KOPT-K1 (cell line): ENCODE measurements around the gene NUP133.
"Not testable (repeated sequence)": the region's sequence is repeated elsewhere in the genome, so short reads cannot be mapped to it uniquely, and the experiment has no call there.

ENCODE experiments used
- H3K27ac ChIP-seq: fragments of 200-600 bp; sonication (generic); 2 replicates; pipeline ENCODE4 v1.5.1; 2016; ENCODE audit warnings: antibody characterized with exemption, mild to moderate bottlenecking, low read depth, low read length; ENCODE audit not compliant: poor library complexity, severe bottlenecking
- H3K36me3 ChIP-seq: fragments of 200-600 bp; sonication (generic); 2 replicates; pipeline ENCODE4 v1.5.1; 2017; ENCODE audit warnings: antibody characterized with exemption, mild to moderate bottlenecking, low read length, moderate library complexity; ENCODE audit not compliant: insufficient read depth
- H3K9me3 ChIP-seq: fragments of 200-600 bp; sonication (generic); 2 replicates; pipeline ENCODE4 v1.5.1; 2017; ENCODE audit warnings: antibody characterized with exemption, low read length, mild to moderate bottlenecking; ENCODE audit not compliant: insufficient read depth, poor library complexity, severe bottlenecking

Gene NUP133

GRCh38 chr1:229428256-229428655 lies 79.9 kb downstream of the NUP133 start:
- peaks cover 8% of the 10 kb centered on the region for H3K9me3 ChIP-seq
- no peaks in the 10 kb centered on the region for H3K36me3 ChIP-seq
- H3K27ac ChIP-seq = no peak overlapping the region

DNA sequence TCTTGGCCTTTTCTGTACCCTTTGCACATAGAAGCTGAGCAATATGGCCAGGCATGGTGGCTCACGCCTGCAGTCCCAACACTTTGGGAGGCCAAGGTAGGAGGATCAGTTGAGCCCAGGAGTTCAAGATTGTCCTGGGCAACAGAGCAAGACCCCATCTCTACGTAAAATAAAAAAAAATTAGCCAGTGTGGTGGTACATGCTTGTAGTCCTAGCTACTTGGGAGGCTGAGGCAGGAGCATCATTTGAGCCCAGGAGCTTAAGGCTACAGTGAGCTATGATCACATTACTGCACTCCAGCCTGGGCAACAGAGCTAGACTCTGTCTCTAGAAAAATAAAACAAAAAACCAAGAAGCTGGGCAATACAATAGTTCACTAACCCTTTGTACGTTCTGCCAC lies 80.6 kb downstream of the NUP133 start:
- Histone ChIP-seq H3K9me3 (peaks cover 8% of the 10 kb centered on the region), H3K27ac (no peak overlapping the region)

GRCh38 chr1:229425564-229426159 lies 82.5 kb downstream of the NUP133 start:
- Histone ChIP-seq H3K9me3 (peaks cover 8% of the 10 kb centered on the region), H3K36me3 (no peaks in the 10 kb centered on the region), H3K27ac (no peak overlapping the region)

More for the DNA sequence above, 80.6 kb downstream of the NUP133 start:
- H3K36me3 ChIP-seq = no peaks in the 10 kb centered on the region

- Histone ChIP-seq H3K27ac (no peak overlapping the region), H3K36me3 (no peaks in the 10 kb centered on the region), H3K9me3 (peaks cover 8% of the 10 kb centered on the region)
These were observed 87.4 kb downstream of the NUP133 start for GRCh38 chr1:229420765-229421164.

DNA sequence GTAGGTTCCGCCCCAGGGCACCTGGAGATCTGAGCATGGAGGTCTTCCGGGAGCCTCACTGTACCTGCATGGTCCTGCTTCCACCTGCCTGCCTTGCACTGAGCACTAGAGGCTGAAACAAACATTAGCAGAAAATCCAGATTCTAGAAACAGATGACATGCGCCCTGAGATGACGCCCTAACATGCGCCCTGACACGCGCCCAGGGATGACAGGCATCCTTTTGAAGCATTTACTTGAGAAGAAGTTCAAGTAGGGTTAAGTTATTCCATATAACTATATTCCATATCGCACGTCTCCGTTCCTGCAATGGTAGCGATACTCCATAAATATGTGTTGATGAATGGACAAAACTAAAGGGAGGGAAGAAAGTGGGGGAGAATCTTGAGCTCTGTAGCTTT lies 87.9 kb downstream of the NUP133 start:
- Histone ChIP-seq H3K36me3 (no peaks in the 10 kb centered on the region), H3K9me3 (peaks cover 8% of the 10 kb centered on the region), H3K27ac (no peak overlapping the region)

DNA sequence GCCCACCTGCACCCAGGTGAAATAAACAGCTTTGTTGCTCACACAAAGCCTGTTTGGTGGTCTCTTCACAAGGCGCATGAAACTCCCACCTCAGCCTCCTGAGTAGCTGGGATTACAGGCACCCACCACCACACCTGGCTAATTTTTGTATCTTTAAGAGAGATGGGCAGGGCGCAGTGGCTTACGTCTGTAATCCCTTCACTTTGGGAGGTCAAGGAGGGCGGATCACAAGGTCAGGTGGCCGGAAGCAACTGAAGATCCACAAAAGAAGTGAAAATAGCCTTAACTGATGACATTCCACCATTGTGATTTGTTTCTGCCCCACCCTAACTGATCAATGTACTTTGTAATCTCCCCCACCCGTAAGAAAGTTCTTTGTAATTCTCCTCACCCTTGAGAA lies 89.6 kb downstream of the NUP133 start:
- H3K9me3 ChIP-seq, H3K27ac ChIP-seq, H3K36me3 ChIP-seq: not testable (repeated sequence)

DNA sequence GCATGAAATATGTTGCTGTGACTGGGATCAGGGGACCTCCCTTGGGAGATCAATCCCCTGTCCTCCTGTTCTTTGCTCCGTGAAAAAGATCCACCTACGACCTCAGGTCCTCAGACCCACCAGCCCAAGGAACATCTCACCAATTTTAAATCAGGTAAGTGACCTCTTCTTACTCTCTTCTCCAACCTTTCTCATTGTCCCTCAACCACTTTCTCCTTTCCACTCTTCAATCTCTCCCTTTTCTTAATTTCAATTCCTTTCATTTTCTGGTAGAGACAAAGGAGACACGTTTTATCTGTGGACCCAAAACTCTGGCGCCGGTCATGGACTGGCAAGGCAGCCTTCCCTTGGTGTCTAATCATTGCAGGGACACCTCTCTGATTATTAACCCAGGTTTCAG lies 95.3 kb downstream of the NUP133 start:
- not testable (repeated sequence) for H3K27ac ChIP-seq, H3K9me3 ChIP-seq, H3K36me3 ChIP-seq

DNA sequence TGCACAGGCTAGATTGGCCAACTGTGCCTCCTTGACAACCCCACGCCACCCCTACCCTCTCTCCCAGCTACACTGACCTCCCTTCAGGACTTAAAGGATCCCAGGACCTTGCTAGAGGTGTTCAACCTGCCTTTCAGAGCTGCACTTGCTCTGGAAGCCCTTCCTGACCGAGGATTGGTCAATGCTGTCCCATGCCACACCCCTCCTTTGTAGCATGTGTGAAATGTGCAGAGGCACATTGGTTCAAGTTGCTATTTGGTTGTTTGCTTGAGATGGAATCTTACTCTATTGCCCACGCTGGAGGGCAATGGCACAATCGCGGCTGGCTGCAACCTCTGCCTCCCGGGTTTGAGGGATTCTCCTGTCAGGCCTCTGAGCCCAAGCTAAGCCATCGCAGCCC lies 96.1 kb downstream of the NUP133 start:
- Histone ChIP-seq H3K27ac (no peak overlapping the region), H3K36me3 (no peaks in the 10 kb centered on the region), H3K9me3 (no peaks in the 10 kb centered on the region)

- H3K9me3 ChIP-seq = no peaks in the 10 kb centered on the region
- H3K36me3 ChIP-seq = no peaks in the 10 kb centered on the region
- no peak overlapping the region for H3K27ac ChIP-seq
These were observed 96.6 kb downstream of the NUP133 start for GRCh38 chr1:229411434-229412055.

GRCh38 chr1:229410692-229411433 lies 97.3 kb downstream of the NUP133 start:
- H3K36me3 ChIP-seq = no peaks in the 10 kb centered on the region

DNA sequence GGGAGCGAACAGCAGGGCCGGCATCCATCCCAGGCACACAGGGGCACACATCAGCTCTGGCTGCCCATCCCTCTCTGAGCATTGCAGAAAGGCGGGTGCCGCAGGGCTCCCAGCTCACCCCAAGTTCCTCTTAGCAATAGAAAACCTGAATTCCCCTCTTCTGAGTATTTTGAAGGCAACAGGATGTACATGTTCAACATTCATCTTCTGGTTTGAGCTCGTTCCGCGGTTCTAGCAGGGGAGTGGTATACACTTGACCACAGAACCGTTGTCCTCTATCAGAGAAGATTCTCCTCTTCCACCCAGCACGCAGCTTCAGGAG lies 97.8 kb downstream of the NUP133 start:
- no peaks in the 10 kb centered on the region for H3K9me3 ChIP-seq
- H3K27ac ChIP-seq = no peak overlapping the region
- H3K36me3 ChIP-seq = no peaks in the 10 kb centered on the region

More at GRCh38 chr1:229410692-229411433, 97.3 kb downstream of the NUP133 start:
- Histone ChIP-seq H3K9me3 (no peaks in the 10 kb centered on the region), H3K27ac (no peak overlapping the region)

- H3K9me3 ChIP-seq = no peaks in the 10 kb centered on the region
- H3K27ac ChIP-seq = no peak overlapping the region
- no peaks in the 10 kb centered on the region for H3K36me3 ChIP-seq
These were observed 98.3 kb downstream of the NUP133 start for GRCh38 chr1:229409616-229410369.

DNA sequence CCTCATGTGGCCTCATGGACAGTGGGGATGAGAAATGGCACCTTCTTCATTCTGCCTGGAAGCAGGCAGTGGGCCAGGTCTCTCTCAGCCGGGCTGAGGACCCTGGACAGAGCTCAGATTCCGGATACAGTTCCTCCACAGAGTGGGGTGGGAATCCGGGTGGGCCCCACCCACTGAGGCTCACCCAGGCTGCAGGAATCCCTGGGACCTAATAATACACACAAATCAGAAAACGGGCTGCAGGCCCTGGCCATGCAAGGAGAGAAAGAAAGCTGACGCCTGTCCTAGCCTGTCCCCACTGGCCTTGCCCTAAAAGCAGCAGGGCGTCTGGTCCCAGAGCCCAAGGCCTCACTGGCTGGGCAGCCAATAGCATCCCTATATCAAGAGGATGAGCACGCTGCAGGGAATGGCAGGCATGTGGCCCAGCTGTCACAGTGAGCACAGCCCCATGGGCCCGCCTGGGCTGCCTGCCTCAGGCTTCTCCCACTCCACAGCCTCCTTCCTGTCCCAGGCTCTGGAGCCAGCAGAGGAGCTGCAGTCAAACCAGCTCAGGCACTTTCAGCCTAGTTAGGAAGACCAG lies 99.6 kb downstream of the NUP133 start:
- no peaks in the 10 kb centered on the region for H3K9me3 ChIP-seq
- H3K36me3 ChIP-seq = no peaks in the 10 kb centered on the region
- no peak overlapping the region for H3K27ac ChIP-seq

GRCh38 chr1:229407206-229408026 lies 100.7 kb downstream of the NUP133 start:
- no peaks in the 10 kb centered on the region for H3K36me3 ChIP-seq
- no peaks in the 10 kb centered on the region for H3K9me3 ChIP-seq
- no peak overlapping the region for H3K27ac ChIP-seq
